Stimulated activated CD4-positive, alpha-beta T cell treated with anti-CD3 and anti-CD28 coated beads, Interleukin-1b, Interleukin-23, amount 100 ng/mL, for 48 hours (primary cell): ENCODE measurements around the gene TMEM170A.

Experiments used
- DNase-seq: peaks from one replicate; pipeline ENCODE4 v3.0.0-alpha.2; 2020

TMEM170A gene

DNA sequence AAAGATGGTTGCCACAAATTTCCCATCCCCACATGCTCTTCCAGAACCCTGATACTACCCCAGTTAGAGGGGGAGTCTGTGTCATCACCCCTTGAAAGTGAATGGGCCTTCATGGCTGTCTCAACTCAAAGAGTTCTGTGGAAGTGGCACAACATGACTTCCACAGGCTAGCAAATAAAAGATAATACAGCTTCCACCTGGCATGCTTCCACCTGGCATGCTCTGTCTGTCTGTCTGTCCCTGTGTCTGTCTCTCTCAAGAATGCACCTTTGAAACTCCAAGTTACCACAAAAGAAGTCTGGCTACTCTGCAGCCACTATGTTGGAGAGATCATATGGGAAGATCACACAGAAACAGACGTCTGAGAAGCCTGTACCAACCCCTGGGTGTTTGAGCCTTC is 66.2 kb downstream of the TMEM170A start:
- no peak for DNase-seq

DNA sequence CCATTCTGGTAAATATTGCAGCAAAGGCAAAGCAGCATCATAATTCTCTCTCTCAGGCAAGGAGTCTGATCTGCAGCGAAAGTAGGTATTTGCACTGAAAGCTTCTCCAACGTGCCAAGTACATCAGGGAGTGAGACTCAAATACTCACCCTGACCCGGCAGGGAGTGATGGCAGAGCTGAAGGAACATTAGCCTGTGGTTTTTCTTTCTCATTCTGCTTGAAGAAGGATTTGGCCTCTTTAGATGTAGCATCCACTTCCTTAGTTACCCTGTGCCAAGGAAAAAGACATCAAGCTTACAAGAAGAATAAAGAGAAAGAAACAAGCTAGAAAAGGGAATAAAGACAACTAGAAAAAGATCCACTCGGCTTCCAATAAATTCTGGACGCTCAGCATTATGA is 69.5 kb downstream of the TMEM170A start:
- DNase-seq: no peak
